H1 (cell line): ENCODE data around the gene SIPA1L3.

ENCODE experiments used
- POLR2AphosphoS5 ChIP-seq: IDR thresholded peaks from 2 replicates; pipeline ENCODE4 v1.6.1; 2011; ENCODE audit warnings: low read depth, low read length
- SUZ12 ChIP-seq: fragments of 200-600 bp; sonication (generic); IDR thresholded peaks from 2 replicates; pipeline ENCODE4 v1.6.1; 2012; ENCODE audit warnings: mild to moderate bottlenecking, inconsistent platforms, low read length, moderate library complexity, mixed read lengths
- YY1 ChIP-seq: IDR thresholded peaks from 2 replicates; pipeline ENCODE4 v1.6.1; 2011; ENCODE audit warnings: low read depth, mild to moderate bottlenecking, low read length

DNA sequence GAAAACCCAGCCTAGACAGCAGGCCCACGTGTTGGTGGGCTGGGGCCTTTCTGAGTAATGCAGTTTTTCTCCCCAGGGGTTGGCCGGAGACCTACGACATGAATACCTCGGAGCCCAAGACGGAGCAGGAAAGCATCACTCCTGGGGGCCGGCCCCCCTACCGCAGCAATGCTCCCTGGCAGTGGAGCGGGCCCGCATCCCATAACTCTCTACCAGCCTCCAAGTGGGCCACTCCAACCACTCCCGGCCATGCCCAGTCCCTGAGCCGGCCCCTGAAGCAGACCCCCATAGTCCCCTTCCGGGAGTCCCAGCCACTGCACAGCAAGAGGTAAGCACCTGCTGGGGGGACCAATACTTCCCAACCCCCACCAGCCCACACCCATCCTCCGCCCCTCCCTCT lies 234.1 kb downstream of the SIPA1L3 start:
- TF ChIP-seq YY1 (no peak), SUZ12 (no peak), POLR2AphosphoS5 (no peak)
